Thymus (tissue), 11 donors: ENCODE results near the gene CAT. TPM values are rescaled to one million over a fixed set of nuclear protein-coding genes. Genes with fewer than 3 reads are reported as not detected.

ENCODE experiments used
- DNase-seq, 9 donors: peaks; one replicate each; pipeline ENCODE4 v3.0.0-alpha.2; 2013; ENCODE audit warnings: low spot score in 9 of 9, low read depth in 6 of 9, missing footprints in 1 of 9
- H3K27ac ChIP-seq, 2 donors: one replicate each; pipeline ENCODE4 v1.5.1; 2013; ENCODE audit warnings: control low read depth in 1 of 2, low read depth in 1 of 2, low read length in 1 of 2, mild to moderate bottlenecking in 1 of 2, moderate library complexity in 1 of 2
- H3K27me3 ChIP-seq, 2 donors: one replicate each; pipeline ENCODE4 v1.5.1; 2013; ENCODE audit warnings: low read length in 1 of 2; ENCODE audit not compliant: control insufficient read depth in 2 of 2, insufficient read depth in 1 of 2
- H3K36me3 ChIP-seq, 2 donors: one replicate each; pipeline ENCODE4 v1.5.1; 2013; ENCODE audit warnings: low read length in 1 of 2, mild to moderate bottlenecking in 1 of 2, moderate library complexity in 1 of 2; ENCODE audit not compliant: control insufficient read depth in 2 of 2, insufficient read depth in 2 of 2
- H3K4me1 ChIP-seq, 2 donors: one replicate each; pipeline ENCODE4 v1.5.1; 2013; ENCODE audit warnings: low read length in 2 of 2; ENCODE audit not compliant: control insufficient read depth in 2 of 2, insufficient read depth in 2 of 2
- H3K4me3 ChIP-seq, 2 donors: one replicate each; pipeline ENCODE4 v1.5.1; 2013; ENCODE audit warnings: low read length in 2 of 2, control low read depth in 1 of 2, mild to moderate bottlenecking in 1 of 2
- H3K9me3 ChIP-seq, 2 donors: one replicate each; pipeline ENCODE4 v1.5.1; 2013; ENCODE audit warnings: low read length in 1 of 2, mild to moderate bottlenecking in 1 of 2; ENCODE audit not compliant: control insufficient read depth in 2 of 2, insufficient read depth in 1 of 2
- WGBS: extraction: QIAGEN DNeasy Blood & Tissue Kit; methylation state at CpG from one replicate; pipeline ENCODE4 v1.1.7; 2013; 5-methylcytosine and 5-hydroxymethylcytosine counted together
- polyA plus RNA-seq: library from polyadenylated mRNA; stranded (reverse); fragments of 200-250 nt; gene quantifications from one replicate; pipeline ENCODE4 v1.2.3, GENCODE V29; 2013
- total RNA-seq: library from RNA; stranded (reverse); fragments of 120-200 nt; gene quantifications from one replicate; pipeline ENCODE4 v1.2.4, GENCODE V29; 2013
- donor health status: healthy.

Gene CAT
- total and polyA plus RNA-seq, 2 donors = 69.6 to 92.4 TPM

DNA sequence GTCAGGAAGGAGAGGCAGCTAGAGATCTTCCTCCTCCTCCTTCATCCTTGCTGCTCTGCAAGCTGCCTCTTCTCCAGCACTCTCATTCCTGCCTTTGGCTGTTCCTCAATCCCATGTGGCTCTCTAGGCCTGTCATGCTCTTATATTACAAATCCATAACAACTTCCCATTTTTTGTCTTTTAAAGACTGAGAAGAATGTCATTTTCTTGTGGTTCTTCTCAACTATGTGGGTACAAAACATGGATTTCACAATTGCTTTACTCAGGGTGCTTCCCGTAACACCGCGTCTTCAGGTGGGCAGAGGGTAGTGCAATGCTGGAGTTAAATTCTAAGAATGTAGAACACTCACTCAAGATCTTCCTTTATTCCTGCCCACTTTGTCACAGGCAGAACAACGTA, 6.8 kb upstream of the CAT start:
- H3K4me3 ChIP-seq = no peak overlapping the region
- no peak for DNase-seq
- H3K27ac ChIP-seq = no peak overlapping the region
- H3K36me3 ChIP-seq = no peaks in the 10 kb centered on the region
- no peaks in the 10 kb centered on the region for H3K27me3 ChIP-seq
- no peaks in the 10 kb centered on the region for H3K9me3 ChIP-seq
- no peaks in the 10 kb centered on the region for H3K4me1 ChIP-seq
- WGBS = 96% methylated on average over 4 of the region's 4 CpGs

DNA sequence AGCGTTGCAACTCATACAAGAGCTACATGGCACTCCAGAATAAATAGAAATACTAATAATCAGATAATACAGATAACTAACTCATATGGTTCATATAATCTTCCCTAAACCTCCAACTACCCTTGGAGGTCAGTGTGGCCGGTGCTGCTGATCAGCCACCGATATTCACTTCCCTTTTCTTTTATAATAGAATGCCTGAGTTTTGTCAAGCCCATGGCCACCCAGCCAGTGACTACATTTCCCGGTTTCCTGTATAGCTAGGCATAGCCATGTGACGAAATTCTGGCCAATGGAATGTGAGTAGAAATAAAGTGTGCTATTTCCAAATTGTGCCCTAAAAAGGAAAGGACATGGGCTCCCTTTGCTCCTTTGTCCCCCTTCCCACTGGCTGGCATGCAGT, 5.9 kb upstream of the CAT start:
- no peak for DNase-seq
- Histone ChIP-seq H3K4me3 (no peak overlapping the region), H3K27me3 (no peaks in the 10 kb centered on the region), H3K36me3 (no peaks in the 10 kb centered on the region), H3K27ac (no peak overlapping the region), H3K4me1 (no peaks in the 10 kb centered on the region), H3K9me3 (no peaks in the 10 kb centered on the region)
- 92% methylated on average over 5 of the region's 5 CpGs for WGBS

DNA sequence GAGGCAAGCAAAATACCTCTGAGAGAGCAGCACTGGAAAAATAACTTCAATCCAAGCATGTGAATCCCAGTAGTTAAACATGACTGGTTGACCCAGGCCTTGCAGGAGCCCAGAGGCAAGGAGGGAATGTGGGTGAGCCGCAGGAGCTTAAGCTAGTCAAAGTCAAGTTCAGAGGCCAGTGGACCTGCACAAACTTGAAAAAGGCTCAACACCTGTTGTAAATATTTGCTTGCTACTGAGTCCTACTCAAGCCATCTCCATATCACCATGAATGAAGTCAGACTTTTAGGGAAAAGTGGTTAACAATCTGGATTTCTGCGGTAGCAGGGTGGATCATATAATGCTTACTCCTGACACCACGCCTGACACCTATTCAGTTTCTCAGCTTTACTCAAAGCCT, 4.8 kb upstream of the CAT start:
- 98% methylated on average over 3 of the region's 3 CpGs for WGBS
- no peak overlapping the region for H3K27ac ChIP-seq
- no peaks in the 10 kb centered on the region for H3K9me3 ChIP-seq
- DNase-seq = no peak
- no peaks in the 10 kb centered on the region for H3K4me1 ChIP-seq
- H3K4me3 ChIP-seq = no peak overlapping the region
- no peaks in the 10 kb centered on the region for H3K27me3 ChIP-seq
- no peaks in the 10 kb centered on the region for H3K36me3 ChIP-seq

DNA sequence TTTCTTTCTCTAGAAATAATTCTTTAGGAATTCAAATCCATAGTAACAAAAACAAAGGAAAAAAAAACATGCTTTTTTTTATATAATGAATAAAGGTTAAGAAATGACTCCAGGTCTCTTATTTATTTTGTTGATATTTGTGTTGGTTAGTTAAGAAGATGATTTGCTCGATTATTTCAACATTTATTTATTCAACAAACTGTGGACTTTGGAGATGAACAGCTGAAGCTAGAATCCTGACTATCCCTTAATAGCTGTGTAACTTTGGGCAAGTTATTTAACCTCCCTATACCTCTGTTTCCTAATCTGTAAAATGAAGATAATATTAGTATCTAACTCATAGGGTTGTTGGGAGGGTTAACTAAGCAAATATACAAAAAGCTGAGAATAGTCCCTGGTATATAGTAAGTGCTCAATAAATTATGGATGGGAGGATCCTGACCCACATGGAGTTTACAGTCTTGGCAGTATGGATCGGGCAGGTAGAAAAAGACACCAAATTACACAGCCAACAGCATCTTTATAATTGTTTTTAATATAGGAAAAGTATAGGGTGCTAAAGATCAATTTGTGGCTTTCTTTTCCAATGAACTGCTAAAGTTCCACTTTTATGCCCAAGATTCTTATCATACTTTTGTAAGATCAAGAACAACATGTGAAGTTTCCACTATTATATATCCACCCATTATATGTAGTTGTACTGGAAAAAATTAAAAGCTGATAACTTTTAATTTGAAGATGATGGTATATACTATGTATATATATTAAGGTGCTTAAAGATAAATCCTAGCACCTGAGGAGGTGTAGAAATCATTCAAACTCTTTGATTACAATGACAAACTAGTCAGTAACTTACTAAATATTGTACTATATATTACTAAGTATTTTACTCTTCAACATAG, 1.3 kb upstream of the CAT start:
- WGBS = 98% methylated on average over 2 of the region's 2 CpGs
- peaks cover 9% of the 10 kb centered on the region in 2 donors for H3K4me1 ChIP-seq

DNA sequence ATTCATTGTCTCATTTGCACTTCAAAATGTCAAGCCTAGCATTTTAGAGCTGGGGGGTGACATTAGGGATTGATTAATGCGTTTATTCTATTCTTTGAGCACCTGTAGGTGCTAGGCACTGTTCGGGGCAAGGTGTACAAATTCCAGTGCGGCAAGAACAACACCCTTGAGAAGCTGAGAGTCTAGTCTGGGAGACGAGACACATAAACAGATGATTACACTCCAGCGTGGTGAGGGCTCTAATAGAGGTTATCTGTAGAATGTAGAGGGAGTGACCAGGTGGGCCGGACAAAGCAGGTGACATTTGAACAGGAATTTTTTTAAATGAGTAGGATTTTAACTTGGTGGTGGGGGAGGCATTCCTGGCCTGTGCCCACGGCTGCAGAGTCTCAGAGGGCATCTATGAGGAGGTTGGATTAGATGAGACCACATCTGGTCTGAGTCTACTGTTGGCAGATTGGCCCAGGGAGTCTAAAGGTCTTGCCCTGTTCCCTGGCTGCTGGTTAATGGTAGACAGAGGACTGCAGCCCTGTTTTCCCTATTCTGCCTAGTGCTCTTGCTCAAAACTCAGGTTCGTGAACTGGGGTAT, 970 bp downstream of the CAT start:
- Histone ChIP-seq H3K27me3 (no peaks in the 10 kb centered on the region), H3K27ac (peak overlapping the region in 1 of 2 donors; percentile 91), H3K9me3 (no peaks in the 10 kb centered on the region), H3K4me3 (peak overlapping the region; percentile 79 to 92), H3K36me3 (peaks cover 0 to 2% of the 10 kb centered on the region in 2 donors), H3K4me1 (peaks cover 9% of the 10 kb centered on the region in 2 donors)
- no peak for DNase-seq
- 16% methylated on average over 8 of the region's 8 CpGs for WGBS

More for the DNA sequence above, 1.3 kb upstream of the CAT start:
- no peaks in the 10 kb centered on the region for H3K9me3 ChIP-seq
- no peak for DNase-seq
- H3K4me3 ChIP-seq = peak overlapping the region in 1 of 2 donors; percentile 92
- H3K27me3 ChIP-seq = no peaks in the 10 kb centered on the region
- H3K27ac ChIP-seq = no peak overlapping the region
- peaks cover 0 to 2% of the 10 kb centered on the region in 2 donors for H3K36me3 ChIP-seq

DNA sequence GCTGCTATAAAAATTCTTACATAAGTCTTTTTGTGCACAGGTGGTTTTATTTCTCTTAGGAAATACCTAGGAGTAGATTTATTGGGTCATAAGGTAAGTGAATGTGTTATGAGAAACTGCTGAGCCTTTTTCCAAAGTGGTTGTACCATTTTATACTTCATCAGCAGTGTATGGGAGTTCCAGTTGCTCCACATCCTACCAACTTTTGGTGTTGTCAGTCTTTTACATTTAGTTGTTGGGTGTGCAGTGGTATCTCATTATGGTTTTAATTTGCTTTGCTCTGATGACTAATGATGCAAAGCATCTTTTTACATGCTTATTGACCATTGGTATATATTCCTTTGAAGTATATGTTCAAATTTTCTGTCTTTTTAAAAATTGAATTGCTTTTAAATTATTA, 3.1 kb downstream of the CAT start:
- no peak for DNase-seq
- no peaks in the 10 kb centered on the region for H3K9me3 ChIP-seq
- H3K27me3 ChIP-seq = no peaks in the 10 kb centered on the region
- H3K4me1 ChIP-seq = peaks cover 9% of the 10 kb centered on the region in 2 donors
- no peak overlapping the region for H3K27ac ChIP-seq
- H3K4me3 ChIP-seq = no peak overlapping the region
- peaks cover 0 to 2% of the 10 kb centered on the region in 2 donors for H3K36me3 ChIP-seq

DNA sequence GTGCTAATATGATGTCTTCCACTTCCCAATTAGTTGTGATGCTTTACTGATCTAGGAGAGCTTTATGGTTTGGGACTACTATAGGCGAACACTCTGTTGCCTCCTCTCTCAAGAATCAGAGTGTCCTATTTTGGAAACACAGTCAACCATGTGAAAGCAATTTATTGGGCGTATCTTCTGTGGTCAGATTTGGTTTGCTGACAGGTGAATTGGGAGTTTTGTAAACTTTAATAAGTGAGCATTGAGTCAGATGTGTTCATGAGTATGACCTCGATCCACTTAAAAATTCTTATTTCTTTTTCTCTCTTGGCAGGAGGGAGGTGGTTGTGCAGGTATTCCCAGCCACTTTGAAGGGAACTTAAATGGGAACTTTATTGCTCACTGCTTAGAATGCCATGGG, 4.4 kb downstream of the CAT start:
- H3K4me1 ChIP-seq = peaks cover 15 to 16% of the 10 kb centered on the region in 2 donors

DNA sequence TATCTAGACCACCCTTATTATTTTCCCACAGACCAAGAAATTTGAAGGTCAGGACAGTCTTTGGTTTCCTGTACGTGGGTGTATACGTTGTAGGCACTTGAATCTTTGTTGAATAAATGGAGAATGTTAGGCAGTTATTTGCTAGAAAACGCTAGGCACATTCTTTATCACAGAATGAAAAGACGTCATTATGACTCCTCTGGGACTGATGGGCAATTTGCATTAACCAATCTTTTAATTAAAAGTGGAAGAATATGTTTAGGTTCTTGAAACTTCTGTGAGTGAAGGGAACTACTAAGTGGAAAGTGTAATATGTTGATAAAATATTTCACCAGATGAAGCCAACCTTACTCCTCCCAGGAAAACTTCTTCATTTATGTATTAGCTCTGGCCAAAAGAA, 5.7 kb downstream of the CAT start:
- 81% methylated on average over 4 of the region's 4 CpGs for WGBS
- Histone ChIP-seq H3K4me1 (peaks cover 19 to 25% of the 10 kb centered on the region in 2 donors), H3K9me3 (no peaks in the 10 kb centered on the region), H3K27me3 (no peaks in the 10 kb centered on the region), H3K36me3 (peaks cover 0 to 2% of the 10 kb centered on the region in 2 donors), H3K4me3 (no peak overlapping the region), H3K27ac (no peak overlapping the region)
- no peak for DNase-seq

More for the DNA sequence above, 4.4 kb downstream of the CAT start:
- Histone ChIP-seq H3K27me3 (no peaks in the 10 kb centered on the region), H3K36me3 (peaks cover 0 to 2% of the 10 kb centered on the region in 2 donors), H3K27ac (no peak overlapping the region), H3K9me3 (no peaks in the 10 kb centered on the region), H3K4me3 (no peak overlapping the region)
- no peak for DNase-seq
- 94% methylated on average over 3 of the region's 3 CpGs for WGBS

DNA sequence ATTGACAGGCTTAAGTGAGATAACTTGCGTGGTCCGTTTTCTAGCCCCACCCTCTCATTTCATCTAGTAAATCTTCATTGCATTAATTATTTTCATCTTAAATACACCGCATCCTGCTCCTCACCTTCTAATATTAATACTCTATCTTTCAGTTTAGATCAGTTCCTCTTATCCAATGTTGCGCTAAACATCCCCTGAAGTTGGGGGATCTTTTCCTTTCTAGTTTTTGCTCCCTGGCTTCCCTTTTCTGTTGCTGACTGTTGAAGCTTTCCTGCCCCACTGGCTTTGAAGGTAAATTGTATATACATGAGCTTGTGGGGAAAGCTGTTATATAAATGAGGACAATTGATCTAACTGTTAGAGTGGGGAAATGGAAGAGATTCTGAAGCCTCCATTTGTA, 7.2 kb downstream of the CAT start:
- H3K27ac ChIP-seq = no peak overlapping the region
- peaks cover 12 to 20% of the 10 kb centered on the region in 2 donors for H3K4me1 ChIP-seq
- peaks cover 13 to 15% of the 10 kb centered on the region in 2 donors for H3K36me3 ChIP-seq
- 83% methylated on average over 4 of the region's 4 CpGs for WGBS
- H3K9me3 ChIP-seq = no peaks in the 10 kb centered on the region
- no peaks in the 10 kb centered on the region for H3K27me3 ChIP-seq
- DNase-seq = no peak
- no peak overlapping the region for H3K4me3 ChIP-seq
